Stimulated activated memory B cell treated with anti-CD40 and anti-IgM and Interleukin-4, amounts not matched to agents 10 μg/mL and 1 μg/mL and 100 μg/mL, for 72 hours (primary cell): Measurements from ENCODE around the gene SAMD8.
"Not testable (repeated sequence)": the region's sequence is repeated elsewhere in the genome, so short reads cannot be mapped to it uniquely, and the experiment has no call there.

ENCODE experiments used
- ATAC-seq: fragments of 150-1000 bp; cut with Tn5 transposase; 2 replicates; pipeline ENCODE4 v1.10.0; 2021
- H3K27ac Mint-ChIP-seq: one replicate; pipeline ENCODE4 v1.8.0; 2022; ENCODE audit warnings: mild to moderate bottlenecking, mixed read lengths
- H3K27me3 Mint-ChIP-seq: one replicate; pipeline ENCODE4 v1.8.0; 2022; ENCODE audit warnings: mixed read lengths
- H3K36me3 Mint-ChIP-seq: one replicate; pipeline ENCODE4 v1.8.0; 2022; ENCODE audit warnings: mixed read lengths
- H3K4me1 Mint-ChIP-seq: one replicate; pipeline ENCODE4 v1.8.0; 2022; ENCODE audit warnings: mixed read lengths
- H3K4me3 Mint-ChIP-seq: one replicate; pipeline ENCODE4 v1.8.0; 2022; ENCODE audit warnings: mild to moderate bottlenecking, moderate library complexity, mixed read lengths
- H3K9me3 Mint-ChIP-seq: one replicate; pipeline ENCODE4 v1.8.0; 2022; ENCODE audit warnings: mixed read lengths

The SAMD8 gene

DNA sequence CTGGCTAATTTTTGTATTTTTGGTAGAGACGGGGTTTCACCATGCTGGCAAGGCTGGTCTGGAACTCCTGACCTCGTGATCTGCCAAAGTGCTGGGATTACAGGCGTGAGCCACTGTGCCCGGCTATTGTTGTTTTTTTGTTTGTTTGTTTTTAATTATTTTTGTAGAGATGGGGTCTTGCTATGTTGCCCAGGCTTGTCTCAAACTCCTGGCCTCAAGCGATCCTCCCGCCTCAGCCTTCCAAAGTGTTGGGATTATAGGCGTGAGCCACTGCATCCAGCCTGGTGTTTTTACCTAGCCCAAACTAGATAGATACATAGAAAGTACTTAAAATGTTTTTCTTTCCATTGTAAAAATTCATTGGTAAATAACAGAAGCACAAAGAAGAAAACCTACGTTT lies 110.0 kb downstream of the SAMD8 start:
- peaks cover 60% of the 10 kb centered on the region for H3K36me3 Mint-ChIP-seq
- H3K27ac Mint-ChIP-seq, H3K9me3 Mint-ChIP-seq, H3K4me3 Mint-ChIP-seq, H3K27me3 Mint-ChIP-seq, ATAC-seq: not testable (repeated sequence)
- H3K4me1 Mint-ChIP-seq: peaks cover 50% of the 10 kb centered on the region

DNA sequence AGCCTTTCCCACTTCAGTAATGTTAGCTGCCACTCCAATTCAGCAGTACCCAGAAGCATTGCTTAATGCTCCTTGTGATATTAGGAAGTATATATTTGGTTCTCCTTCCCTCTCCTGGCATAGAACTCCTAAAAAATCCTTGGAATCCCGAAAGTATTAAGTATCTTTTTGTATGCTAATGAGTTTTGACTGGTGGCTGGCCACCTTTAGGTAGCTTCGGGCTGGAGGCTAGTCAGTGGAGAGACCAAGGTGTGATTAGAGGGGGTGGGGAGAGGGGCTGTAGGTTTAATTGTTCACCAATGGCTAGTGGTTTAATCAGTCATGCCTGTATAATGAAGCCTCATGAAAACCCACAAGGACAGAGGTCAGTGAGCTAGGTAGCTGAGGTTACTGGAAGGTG lies 112.1 kb downstream of the SAMD8 start:
- peak overlapping the region; percentile 44 for H3K27ac Mint-ChIP-seq
- peaks cover 61% of the 10 kb centered on the region for H3K4me1 Mint-ChIP-seq
- no peak for ATAC-seq
- H3K4me3 Mint-ChIP-seq: no peak overlapping the region
- no peaks in the 10 kb centered on the region for H3K9me3 Mint-ChIP-seq
- no peaks in the 10 kb centered on the region for H3K27me3 Mint-ChIP-seq
- H3K36me3 Mint-ChIP-seq: peaks cover 64% of the 10 kb centered on the region

DNA sequence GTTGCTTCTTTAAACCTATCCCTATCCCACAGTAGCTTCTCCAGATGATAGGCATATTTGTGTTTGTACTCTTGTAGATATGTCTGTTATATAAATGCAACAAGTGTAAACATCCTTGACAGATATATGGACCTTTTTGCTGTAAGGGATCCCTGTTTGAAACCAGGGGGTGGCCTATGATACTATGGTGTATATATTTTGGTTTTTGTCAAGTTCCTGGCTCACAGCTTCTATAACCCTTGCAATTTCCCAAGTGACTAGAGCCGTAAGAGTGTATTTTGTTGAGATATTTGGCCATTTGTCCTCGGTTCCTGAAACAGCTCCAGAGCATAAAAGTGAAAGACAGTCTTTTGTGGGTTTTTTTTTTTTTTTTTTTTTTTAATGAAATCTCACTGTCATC lies 114.6 kb downstream of the SAMD8 start:
- no peak for ATAC-seq
- Mint-ChIP-seq H3K9me3 (no peaks in the 10 kb centered on the region), H3K4me1 (peaks cover 75% of the 10 kb centered on the region), H3K4me3 (no peak overlapping the region), H3K27me3 (no peaks in the 10 kb centered on the region), H3K36me3 (peaks cover 62% of the 10 kb centered on the region), H3K27ac (peak overlapping the region; percentile 44)

DNA sequence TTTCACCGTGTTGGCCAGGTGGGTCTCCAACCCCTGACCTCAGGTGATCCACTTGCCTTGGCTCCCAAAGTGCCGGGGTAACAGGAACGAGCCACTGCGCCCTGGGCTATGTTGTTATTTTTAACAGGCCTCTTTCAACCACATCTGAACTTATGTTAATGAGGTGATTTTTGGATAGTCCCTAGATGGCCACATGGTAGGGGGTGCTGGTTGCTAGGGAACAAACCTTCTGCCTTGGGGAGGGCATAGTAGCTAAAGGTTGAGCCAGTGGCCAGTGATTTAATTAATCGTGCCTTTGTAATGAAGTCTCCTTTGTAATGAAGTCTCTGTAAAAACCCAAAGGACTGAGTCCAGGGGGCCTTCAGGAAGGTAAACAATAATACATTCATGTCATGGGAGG lies 115.2 kb downstream of the SAMD8 start:
- peak overlapping the region; percentile 44 for H3K27ac Mint-ChIP-seq
- H3K4me3 Mint-ChIP-seq: no peak overlapping the region
- H3K4me1 Mint-ChIP-seq: peaks cover 70% of the 10 kb centered on the region
- H3K36me3 Mint-ChIP-seq: peaks cover 62% of the 10 kb centered on the region
- no peaks in the 10 kb centered on the region for H3K9me3 Mint-ChIP-seq
- no peaks in the 10 kb centered on the region for H3K27me3 Mint-ChIP-seq
- ATAC-seq: no peak

DNA sequence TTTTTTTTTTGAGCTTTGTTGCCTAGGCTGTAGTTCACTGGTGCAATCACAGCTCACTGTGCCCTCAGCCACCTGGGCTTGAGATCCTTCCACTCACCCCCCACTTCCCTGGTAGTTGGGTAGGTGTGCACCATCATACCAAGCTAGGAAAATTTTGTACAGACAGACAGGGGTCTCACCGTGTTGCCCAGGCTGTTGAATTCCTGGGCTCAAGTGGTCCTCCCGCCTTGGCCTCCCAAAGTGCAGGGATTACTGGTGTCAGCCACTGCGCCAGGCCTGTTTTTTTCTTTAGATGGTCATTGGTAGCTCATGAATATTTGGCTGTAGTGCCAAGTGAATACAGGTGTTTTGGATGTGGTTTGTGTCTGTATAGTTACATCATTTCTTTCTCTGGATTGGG lies 116.8 kb downstream of the SAMD8 start:
- ATAC-seq: no peak
- Mint-ChIP-seq H3K4me1 (peaks cover 63% of the 10 kb centered on the region), H3K4me3 (no peak overlapping the region), H3K36me3 (peaks cover 55% of the 10 kb centered on the region), H3K27ac (peak overlapping the region; percentile 75), H3K9me3 (no peaks in the 10 kb centered on the region), H3K27me3 (no peaks in the 10 kb centered on the region)

DNA sequence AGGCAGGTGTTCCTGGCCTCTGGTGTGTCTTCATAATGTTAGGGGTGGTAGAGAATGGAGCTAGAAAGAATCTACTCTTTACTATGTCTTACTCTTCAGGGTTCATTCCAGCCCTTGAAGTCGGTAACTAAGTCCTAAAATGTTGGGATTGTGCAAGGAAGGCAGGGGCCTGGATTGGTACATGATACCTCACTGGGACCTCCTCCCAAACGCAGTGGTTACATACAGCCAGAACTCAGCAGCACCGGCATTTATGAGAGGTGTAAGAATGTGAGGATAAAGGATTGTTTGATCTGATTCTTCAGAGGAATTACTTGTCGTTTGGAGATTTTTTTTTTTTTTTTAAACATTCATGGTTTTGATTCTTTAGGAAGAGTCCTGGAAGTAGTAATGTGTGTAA lies 117.4 kb downstream of the SAMD8 start:
- Mint-ChIP-seq H3K9me3 (no peaks in the 10 kb centered on the region), H3K27me3 (no peaks in the 10 kb centered on the region), H3K4me1 (peaks cover 63% of the 10 kb centered on the region)

DNA sequence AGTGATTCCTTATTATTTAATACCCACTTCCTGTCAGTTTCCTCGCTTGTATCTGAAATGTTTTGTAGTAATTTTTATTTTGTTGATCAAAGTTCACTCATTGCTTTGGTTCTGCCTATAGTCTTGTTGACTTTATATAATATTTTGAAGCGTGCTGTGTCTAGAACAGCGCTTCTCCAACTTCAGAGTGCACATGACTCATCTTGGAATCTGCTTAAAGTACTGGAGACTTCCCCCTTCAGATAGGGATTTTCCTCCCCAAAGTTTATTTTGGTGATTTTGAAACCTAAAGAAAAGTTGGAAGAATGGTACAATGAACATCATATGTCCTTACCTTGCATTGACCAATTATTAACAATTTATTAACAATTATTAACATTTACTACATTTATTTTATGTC lies 118.5 kb downstream of the SAMD8 start:
- Mint-ChIP-seq H3K4me3 (no peak overlapping the region), H3K9me3 (no peaks in the 10 kb centered on the region), H3K36me3 (peaks cover 39% of the 10 kb centered on the region), H3K27me3 (no peaks in the 10 kb centered on the region), H3K27ac (peak overlapping the region; percentile 58), H3K4me1 (peaks cover 52% of the 10 kb centered on the region)
- no peak for ATAC-seq

More for the DNA sequence above, 117.4 kb downstream of the SAMD8 start:
- H3K27ac Mint-ChIP-seq: peak overlapping the region; percentile 75
- H3K36me3 Mint-ChIP-seq: peaks cover 50% of the 10 kb centered on the region
- H3K4me3 Mint-ChIP-seq: no peak overlapping the region
- ATAC-seq: no peak

DNA sequence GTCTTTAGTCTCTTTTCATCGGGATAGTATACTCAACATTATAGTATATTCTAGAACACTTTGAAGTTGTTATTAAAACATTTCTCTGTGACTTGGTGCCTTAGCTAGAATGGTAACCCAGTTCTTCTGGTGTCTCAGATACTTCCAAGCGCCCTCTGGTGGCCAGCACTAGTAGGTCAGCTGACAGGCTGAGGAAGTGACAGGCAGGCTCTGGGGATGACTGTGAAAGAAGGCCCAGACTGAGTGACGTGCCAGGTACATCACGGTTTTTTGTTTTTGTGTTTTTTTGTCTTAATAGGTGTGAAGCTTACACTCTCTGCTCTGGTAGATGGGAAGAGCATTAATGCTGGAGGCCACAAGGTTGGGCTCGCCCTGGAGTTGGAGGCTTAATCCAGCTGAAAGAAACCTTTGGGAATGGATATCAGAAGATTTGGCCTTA lies 119.2 kb downstream of the SAMD8 start:
- Mint-ChIP-seq H3K36me3 (peaks cover 39% of the 10 kb centered on the region), H3K4me1 (peaks cover 45% of the 10 kb centered on the region), H3K27ac (peak overlapping the region; percentile 58), H3K27me3 (no peaks in the 10 kb centered on the region), H3K4me3 (no peak overlapping the region), H3K9me3 (no peaks in the 10 kb centered on the region)
- ATAC-seq: peak; percentile 62
